Transverse colon (tissue), 3 donors: ENCODE measurements around the gene MAZ.

Source experiments
- CTCF ChIP-seq, 5 experiments: fragments of 200-600 bp in 3 of 5; fragments of 450-650 bp in 2 of 5; sonication (generic) in 3 of 5; IDR thresholded peaks; 1 replicate in 2 of 5; 2 replicates in 3 of 5; pipeline ENCODE4 v1.5.1; 2016 to 2017; ENCODE audit warnings: antibody characterized with exemption in 5 of 5, inconsistent platforms in 3 of 5, mild to moderate bottlenecking in 2 of 5, moderate library complexity in 1 of 5
- EP300 ChIP-seq: sonication (generic); formaldehyde crosslinking; IDR thresholded peaks from one replicate; pipeline ENCODE4 v1.6.1; 2017; ENCODE audit warnings: antibody characterized with exemption, low read depth
- POLR2A ChIP-seq: fragments of 450-650 bp; IDR thresholded peaks from one replicate; pipeline ENCODE4 v1.6.1; 2016; ENCODE audit warnings: antibody characterized with exemption, mild to moderate bottlenecking, moderate library complexity

GRCh38 chr16:29804455-29805231 is 1.7 kb upstream of the MAZ start:
- no peak for TF ChIP-seq POLR2A
- no peak for TF ChIP-seq EP300
- TF ChIP-seq CTCF (IDR thresholded peaks at IDR 0.05): no peak
